Large intestine (tissue), 3 donors: ENCODE measurements around the gene ATXN7. TPM values are rescaled to one million over a fixed set of nuclear protein-coding genes. Genes with fewer than 3 reads are reported as not detected.

ENCODE experiments used
- DNase-seq, 2 donors: peaks; one replicate each; pipeline versions ENCODE4 v3.0.0 to v3.0.0-alpha.2; 2013
- H3K27ac ChIP-seq: one replicate; pipeline ENCODE4 v1.5.1; 2013; ENCODE audit warnings: low read length
- H3K27me3 ChIP-seq: 2 replicates; pipeline ENCODE4 v1.6.1; 2013; ENCODE audit warnings: low read length; ENCODE audit not compliant: control insufficient read depth, insufficient read depth
- H3K36me3 ChIP-seq: 2 replicates; pipeline ENCODE4 v1.6.1; 2013; ENCODE audit warnings: low read length; ENCODE audit not compliant: control insufficient read depth, insufficient read depth
- H3K4me1 ChIP-seq: one replicate; pipeline ENCODE4 v1.6.1; 2013; ENCODE audit warnings: low read length; ENCODE audit not compliant: control insufficient read depth, insufficient read depth
- H3K4me3 ChIP-seq: one replicate; pipeline ENCODE4 v1.5.1; 2013; ENCODE audit warnings: low read length
- H3K9me3 ChIP-seq: one replicate; pipeline ENCODE4 v1.6.1; 2013; ENCODE audit warnings: mild to moderate bottlenecking, low read depth, low read length, moderate library complexity; ENCODE audit not compliant: control insufficient read depth
- WGBS: methylation state at CpG from one replicate; pipeline ENCODE4 v1.1.5; 2013; ENCODE audit warnings: low lambda C conversion rate; ENCODE audit not compliant: insufficient coverage; 5-methylcytosine and 5-hydroxymethylcytosine counted together
- polyA plus RNA-seq: library from polyadenylated mRNA; unstranded; fragments of 120-200 nt; gene quantifications from one replicate; pipeline ENCODE4 v1.2.1, GENCODE V29; 2013

ATXN7 gene
- polyA plus RNA-seq, 1 donor = 21.0 TPM

GRCh38 chr3:63841704-63842103 is 22.0 kb upstream of the ATXN7 start:
- no peak for DNase-seq
- 0% methylated on average over 1 of the region's 1 CpG for WGBS
- Histone ChIP-seq H3K27ac (no peak overlapping the region), H3K4me3 (no peak overlapping the region), H3K36me3 (no peaks in the 10 kb centered on the region), H3K4me1 (no peaks in the 10 kb centered on the region), H3K9me3 (no peaks in the 10 kb centered on the region), H3K27me3 (no peaks in the 10 kb centered on the region)

GRCh38 chr3:63842127-63842526 is 21.5 kb upstream of the ATXN7 start:
- DNase-seq = no peak
- Histone ChIP-seq H3K36me3 (no peaks in the 10 kb centered on the region), H3K4me3 (no peak overlapping the region), H3K9me3 (no peaks in the 10 kb centered on the region), H3K4me1 (no peaks in the 10 kb centered on the region), H3K27me3 (no peaks in the 10 kb centered on the region), H3K27ac (no peak overlapping the region)

GRCh38 chr3:63845215-63845614 is 18.5 kb upstream of the ATXN7 start:
- Histone ChIP-seq H3K27me3 (no peaks in the 10 kb centered on the region), H3K9me3 (no peaks in the 10 kb centered on the region), H3K4me1 (no peaks in the 10 kb centered on the region), H3K27ac (no peak overlapping the region), H3K36me3 (no peaks in the 10 kb centered on the region), H3K4me3 (no peak overlapping the region)
- no peak for DNase-seq
- no CpG with 5 or more reads among the region's 4 CpGs for WGBS

GRCh38 chr3:63847718-63848450 is 15.8 kb upstream of the ATXN7 start:
- no peaks in the 10 kb centered on the region for H3K27me3 ChIP-seq
- DNase-seq = no peak
- no peaks in the 10 kb centered on the region for H3K36me3 ChIP-seq
- H3K9me3 ChIP-seq = no peaks in the 10 kb centered on the region
- no peak overlapping the region for H3K27ac ChIP-seq
- WGBS = no CpG with 5 or more reads among the region's 1 CpG
- no peak overlapping the region for H3K4me3 ChIP-seq
- H3K4me1 ChIP-seq = no peaks in the 10 kb centered on the region

GRCh38 chr3:63849175-63849574 is 14.5 kb upstream of the ATXN7 start:
- DNase-seq = no peak
- no CpG with 5 or more reads among the region's 4 CpGs for WGBS
- no peaks in the 10 kb centered on the region for H3K27me3 ChIP-seq
- H3K4me1 ChIP-seq = no peaks in the 10 kb centered on the region
- H3K36me3 ChIP-seq = no peaks in the 10 kb centered on the region
- H3K4me3 ChIP-seq = no peak overlapping the region
- H3K27ac ChIP-seq = no peak overlapping the region
- no peaks in the 10 kb centered on the region for H3K9me3 ChIP-seq

- no peaks in the 10 kb centered on the region for H3K36me3 ChIP-seq
- H3K27me3 ChIP-seq = no peaks in the 10 kb centered on the region
- H3K4me3 ChIP-seq = no peak overlapping the region
- WGBS = 100% methylated on average over 2 of the region's 3 CpGs
- no peak for DNase-seq
- H3K27ac ChIP-seq = no peak overlapping the region
- H3K9me3 ChIP-seq = no peaks in the 10 kb centered on the region
- H3K4me1 ChIP-seq = no peaks in the 10 kb centered on the region
Observed at GRCh38 chr3:63851287-63851686, 12.4 kb upstream of the ATXN7 start.

GRCh38 chr3:63853106-63853505 is 10.6 kb upstream of the ATXN7 start:
- no peak for DNase-seq
- Histone ChIP-seq H3K27me3 (no peaks in the 10 kb centered on the region), H3K4me3 (no peak overlapping the region), H3K36me3 (no peaks in the 10 kb centered on the region), H3K27ac (no peak overlapping the region), H3K4me1 (no peaks in the 10 kb centered on the region), H3K9me3 (no peaks in the 10 kb centered on the region)
- 80% methylated on average over 1 of the region's 4 CpGs for WGBS

GRCh38 chr3:63855333-63855940 is 8.2 kb upstream of the ATXN7 start:
- Histone ChIP-seq H3K4me3 (no peak overlapping the region), H3K9me3 (no peaks in the 10 kb centered on the region), H3K36me3 (no peaks in the 10 kb centered on the region), H3K4me1 (no peaks in the 10 kb centered on the region), H3K27ac (no peak overlapping the region), H3K27me3 (no peaks in the 10 kb centered on the region)
- WGBS = 100% methylated on average over 1 of the region's 1 CpG
- no peak for DNase-seq

- Histone ChIP-seq H3K36me3 (no peaks in the 10 kb centered on the region), H3K4me3 (no peak overlapping the region), H3K27ac (no peak overlapping the region), H3K4me1 (peaks cover 5% of the 10 kb centered on the region), H3K27me3 (no peaks in the 10 kb centered on the region), H3K9me3 (no peaks in the 10 kb centered on the region)
- DNase-seq = no peak
- 92% methylated on average over 2 of the region's 2 CpGs for WGBS
Observed at GRCh38 chr3:63857311-63857710, 6.4 kb upstream of the ATXN7 start.

- peak in 1 of 2 donors; percentile 65 for DNase-seq
- Histone ChIP-seq H3K27ac (peak overlapping the region; percentile 1), H3K27me3 (no peaks in the 10 kb centered on the region), H3K36me3 (no peaks in the 10 kb centered on the region), H3K4me1 (peaks cover 10% of the 10 kb centered on the region), H3K4me3 (no peak overlapping the region), H3K9me3 (no peaks in the 10 kb centered on the region)
- WGBS = 59% methylated on average over 2 of the region's 3 CpGs
Observed at GRCh38 chr3:63860776-63861175, 2.9 kb upstream of the ATXN7 start.

GRCh38 chr3:63861306-63861705 is 2.4 kb upstream of the ATXN7 start:
- WGBS = 93% methylated on average over 2 of the region's 5 CpGs
- Histone ChIP-seq H3K4me1 (peaks cover 10% of the 10 kb centered on the region), H3K27me3 (no peaks in the 10 kb centered on the region), H3K36me3 (peaks cover 3% of the 10 kb centered on the region), H3K9me3 (no peaks in the 10 kb centered on the region), H3K27ac (no peak overlapping the region), H3K4me3 (no peak overlapping the region)
- no peak for DNase-seq
